Liver (tissue), 9 donors: Measurements from ENCODE around the gene VTN. TPM values are rescaled to one million over a fixed set of nuclear protein-coding genes. Genes with fewer than 3 reads are reported as not detected.

ENCODE experiments used
- DNase-seq: peaks from one replicate; pipeline ENCODE4 v3.0.0-alpha.2; 2017; ENCODE audit warnings: low spot score
- H3K27ac ChIP-seq, 2 donors: one replicate each; pipeline ENCODE4 v1.7.0; 2013; ENCODE audit warnings: inconsistent platforms in 2 of 2, low read length in 2 of 2, control low read depth in 1 of 2, low read depth in 1 of 2, mild to moderate bottlenecking in 1 of 2
- H3K27me3 ChIP-seq, 4 donors: one replicate each; pipeline versions ENCODE4 v1.6.1 to v1.7.0; 2013; ENCODE audit warnings: low read length in 3 of 4, inconsistent platforms in 1 of 4, mild to moderate bottlenecking in 1 of 4, moderate library complexity in 1 of 4; ENCODE audit not compliant: control insufficient read depth in 4 of 4, insufficient read depth in 4 of 4
- H3K36me3 ChIP-seq, 4 donors: one replicate each; pipeline versions ENCODE4 v1.6.1 to v1.7.0; 2013; ENCODE audit warnings: low read length in 3 of 4, mild to moderate bottlenecking in 3 of 4, low read depth in 1 of 4, moderate library complexity in 1 of 4; ENCODE audit not compliant: control insufficient read depth in 4 of 4, insufficient read depth in 3 of 4
- H3K4me1 ChIP-seq, 4 donors: one replicate each; pipeline versions ENCODE4 v1.6.1 to v1.7.0; 2013; ENCODE audit warnings: low read length in 3 of 4, mild to moderate bottlenecking in 3 of 4, moderate library complexity in 1 of 4; ENCODE audit not compliant: control insufficient read depth in 4 of 4, insufficient read depth in 4 of 4
- H3K4me3 ChIP-seq, 3 donors: one replicate each; pipeline versions ENCODE4 v1.6.1 to v1.7.0; 2013; ENCODE audit warnings: low read length in 3 of 3, control low read depth in 1 of 3, low read depth in 1 of 3, mild to moderate bottlenecking in 1 of 3
- H3K9ac ChIP-seq, 2 donors: one replicate each; pipeline ENCODE4 v1.7.0; 2013; ENCODE audit warnings: low read length in 2 of 2, mild to moderate bottlenecking in 2 of 2, moderate library complexity in 2 of 2, control low read depth in 1 of 2, low read depth in 1 of 2
- H3K9me3 ChIP-seq, 4 donors: one replicate each; pipeline versions ENCODE4 v1.6.1 to v1.7.0; 2013; ENCODE audit warnings: low read length in 3 of 4; ENCODE audit not compliant: control insufficient read depth in 4 of 4
- FOXA1 ChIP-seq: IDR thresholded peaks from 2 replicates; pipeline ENCODE4 v1.6.1; 2016; ENCODE audit warnings: antibody characterized with exemption
- FOXA2 ChIP-seq: IDR thresholded peaks from 2 replicates; pipeline ENCODE4 v1.6.1; 2016; ENCODE audit warnings: antibody characterized with exemption
- HNF4A ChIP-seq, 2 donors: conservative IDR thresholded peaks; 2 replicates each; pipeline ENCODE4 v1.6.1; 2016; ENCODE audit warnings: antibody characterized with exemption in 2 of 2, mild to moderate bottlenecking in 2 of 2
- JUND ChIP-seq, 2 donors: IDR thresholded peaks; 2 replicates each; pipeline ENCODE4 v1.6.1; 2016; ENCODE audit warnings: antibody characterized with exemption in 2 of 2
- NR2F2 ChIP-seq: IDR thresholded peaks from 2 replicates; pipeline ENCODE4 v1.6.1; 2016; ENCODE audit warnings: antibody characterized with exemption
- RAD21 ChIP-seq, 2 donors: IDR thresholded peaks; 2 replicates each; pipeline ENCODE4 v1.6.1; 2016; ENCODE audit warnings: antibody characterized with exemption in 2 of 2, mild to moderate bottlenecking in 2 of 2
- RXRA ChIP-seq, 2 donors: IDR thresholded peaks; 2 replicates each; pipeline ENCODE4 v1.6.1; 2017 to 2018; ENCODE audit warnings: antibody characterized with exemption in 2 of 2, mild to moderate bottlenecking in 1 of 2
- SP1 ChIP-seq: IDR thresholded peaks from 2 replicates; pipeline ENCODE4 v1.6.1; 2018; ENCODE audit warnings: antibody characterized with exemption, mild to moderate bottlenecking
- TAF1 ChIP-seq: conservative IDR thresholded peaks from 2 replicates; pipeline ENCODE4 v1.6.1; 2016; ENCODE audit warnings: antibody characterized with exemption, mild to moderate bottlenecking
- YY1 ChIP-seq: IDR thresholded peaks from 2 replicates; pipeline ENCODE4 v1.6.1; 2016; ENCODE audit warnings: antibody characterized with exemption, mild to moderate bottlenecking
- WGBS: extraction: QIAGEN DNeasy Blood & Tissue Kit; methylation state at CpG from one replicate; pipeline ENCODE4 v1.1.7; 2013; 5-methylcytosine and 5-hydroxymethylcytosine counted together
- polyA plus RNA-seq, 2 donors: library from polyadenylated mRNA; stranded (reverse) in 1 of 2; unstranded in 1 of 2; fragments of 200-250 nt in 1 of 2; fragments of >200 nt in 1 of 2; fragmentation: Nextera tagmentation in 1 of 2; extraction: Ambion mirVana in 1 of 2; gene quantifications; one replicate each; pipeline versions ENCODE4 v1.2.1 to v1.2.3, GENCODE V29; 2013 to 2015
- total RNA-seq, 2 donors: library from RNA; depleted of rRNA; stranded (reverse); fragments of >200 nt; gene quantifications; one replicate each; pipeline ENCODE4 v1.2.3, GENCODE V29; 2014
- TF ChIP-seq, protein P1 (sequence below): IDR thresholded peaks from 2 replicates; pipeline ENCODE4 v1.6.1; 2016; ENCODE audit warnings: antibody characterized with exemption
- TF ChIP-seq, protein P2 (sequence below): fragments of 150-350 bp; IDR thresholded peaks from 2 replicates; pipeline ENCODE4 v1.5.1; 2017; ENCODE audit warnings: improper control_type of control experiment, low read depth, low read length; ENCODE audit not compliant: missing input control
- TF ChIP-seq, protein P3 (sequence below): IDR thresholded peaks from 2 replicates; pipeline ENCODE4 v1.6.1; 2016; ENCODE audit warnings: antibody characterized with exemption
- TF ChIP-seq, protein P4 (sequence below): IDR thresholded peaks from 2 replicates; pipeline ENCODE4 v1.6.1; 2016; ENCODE audit warnings: antibody characterized with exemption
- donor health status: healthy.
- donor health status: healthy.
- donor health status: healthy.
- donor health status: healthy.
- donor health status: healthy.

VTN gene
- total and polyA plus RNA-seq, 4 donors, result 1,668 to 4,059 (median 3,520) TPM

DNA sequence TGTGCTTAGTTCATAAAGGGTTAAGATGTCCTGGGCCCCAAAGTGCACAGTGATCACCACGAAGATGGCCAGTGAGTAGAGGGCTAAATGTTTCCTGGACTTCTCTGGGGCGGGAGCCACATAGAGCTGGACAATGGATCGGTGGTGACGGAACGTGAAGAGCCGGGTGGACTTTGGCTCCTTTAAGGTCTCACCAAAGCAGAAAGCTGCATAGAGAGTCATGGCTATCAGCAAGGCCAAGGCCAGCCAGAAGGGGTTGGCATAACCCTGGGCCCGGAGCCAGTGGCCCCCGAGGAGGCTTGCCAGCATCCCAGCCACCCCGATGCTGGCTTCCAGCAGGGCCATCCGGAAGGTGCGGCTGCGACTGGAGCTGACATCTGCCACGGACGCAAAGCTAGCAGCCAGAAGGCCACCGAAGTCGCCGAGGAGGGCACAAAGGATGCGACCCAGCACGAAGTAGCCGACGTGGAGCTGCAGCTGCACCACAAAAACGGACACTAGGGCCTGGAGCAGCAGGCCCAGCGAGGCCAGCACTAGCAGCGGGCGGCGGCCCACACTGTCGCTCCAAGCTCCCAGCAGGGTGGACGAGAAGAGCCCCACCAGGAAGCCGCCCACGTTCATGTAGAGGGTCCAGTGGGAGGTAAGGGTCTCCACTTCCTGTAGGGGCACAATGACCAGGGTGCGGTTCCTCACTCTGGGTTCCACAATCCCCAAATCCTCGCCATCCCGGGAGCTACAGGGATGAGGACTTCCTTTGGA, 34.9 kb upstream of the VTN start (continued):
- TF ChIP-seq RXRA (IDR thresholded peaks at IDR 0.05), result peak; percentile 82 to 86

DNA sequence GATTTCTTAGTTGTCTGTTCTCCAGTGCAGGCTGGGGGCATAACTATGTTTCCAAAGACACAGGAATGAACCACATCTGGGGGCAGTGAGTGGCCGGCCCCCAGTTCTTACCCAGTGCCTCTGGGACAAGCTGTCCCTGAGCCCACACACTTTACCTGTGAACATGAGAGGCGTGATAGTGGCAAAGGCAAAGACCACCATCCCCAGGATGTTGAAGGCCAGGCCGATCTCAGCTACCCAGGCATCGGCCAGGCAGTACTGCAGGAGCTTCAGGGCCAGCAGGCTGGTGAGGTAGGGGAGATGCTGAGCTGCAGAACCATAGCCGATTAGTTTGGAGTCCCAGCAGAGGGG, 34.3 kb upstream of the VTN start:
- DNase-seq, result no peak
- 69% methylated on average over 5 of the region's 5 CpGs for WGBS
- H3K36me3 ChIP-seq, result peaks cover 1 to 31% (median 26%) of the 10 kb centered on the region in 4 donors
- peak overlapping the region; percentile 33 to 64 for H3K27ac ChIP-seq
- H3K27me3 ChIP-seq, result no peaks in the 10 kb centered on the region
- H3K4me3 ChIP-seq, result peak overlapping the region in 2 of 3 donors; percentile 72 to 80
- H3K4me1 ChIP-seq, result peaks cover 8 to 49% (median 34%) of the 10 kb centered on the region in 4 donors
- H3K9ac ChIP-seq, result peak overlapping the region in 1 of 2 donors; percentile 6
- TF ChIP-seq SP1 (no peak), RAD21 (IDR thresholded peaks at IDR 0.05) (no peak), JUND (IDR thresholded peaks at IDR 0.05) (no peak), NR2F2 (no peak), FOXA1 (no peak)
- H3K9me3 ChIP-seq, result no peaks in the 10 kb centered on the region

DNA sequence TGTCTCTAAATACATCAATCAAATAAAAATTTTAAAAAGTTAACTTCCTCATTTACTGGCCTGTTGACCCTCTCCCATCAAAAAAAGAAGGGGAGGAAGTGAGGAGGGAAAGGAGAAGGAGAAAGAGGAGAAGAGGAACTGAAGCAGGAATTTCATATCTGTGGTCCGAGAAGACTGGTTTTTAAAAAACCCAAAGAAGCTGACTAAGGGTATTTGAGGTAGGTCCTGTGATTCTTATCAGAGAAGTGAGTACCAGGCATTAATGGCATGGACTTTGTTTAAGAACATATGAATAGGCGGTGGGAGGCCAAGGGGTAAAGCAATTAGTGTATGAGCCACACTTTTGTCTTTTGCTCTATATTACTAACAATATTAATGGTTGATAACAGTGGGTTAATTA, 33.9 kb upstream of the VTN start:
- 80% methylated on average over 2 of the region's 2 CpGs for WGBS
- DNase-seq, result no peak
- Histone ChIP-seq H3K9ac (no peak overlapping the region), H3K27me3 (no peaks in the 10 kb centered on the region), H3K27ac (no peak overlapping the region), H3K36me3 (peaks cover 1 to 35% (median 30%) of the 10 kb centered on the region in 4 donors), H3K4me3 (peak overlapping the region in 1 of 3 donors; percentile 80), H3K4me1 (peaks cover 8 to 54% (median 38%) of the 10 kb centered on the region in 4 donors), H3K9me3 (no peaks in the 10 kb centered on the region)
- TF ChIP-seq FOXA2, result no peak
- TF ChIP-seq, protein P1, sequence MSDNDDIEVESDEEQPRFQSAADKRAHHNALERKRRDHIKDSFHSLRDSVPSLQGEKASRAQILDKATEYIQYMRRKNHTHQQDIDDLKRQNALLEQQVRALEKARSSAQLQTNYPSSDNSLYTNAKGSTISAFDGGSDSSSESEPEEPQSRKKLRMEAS, result no peak
- TF ChIP-seq, protein P2, sequence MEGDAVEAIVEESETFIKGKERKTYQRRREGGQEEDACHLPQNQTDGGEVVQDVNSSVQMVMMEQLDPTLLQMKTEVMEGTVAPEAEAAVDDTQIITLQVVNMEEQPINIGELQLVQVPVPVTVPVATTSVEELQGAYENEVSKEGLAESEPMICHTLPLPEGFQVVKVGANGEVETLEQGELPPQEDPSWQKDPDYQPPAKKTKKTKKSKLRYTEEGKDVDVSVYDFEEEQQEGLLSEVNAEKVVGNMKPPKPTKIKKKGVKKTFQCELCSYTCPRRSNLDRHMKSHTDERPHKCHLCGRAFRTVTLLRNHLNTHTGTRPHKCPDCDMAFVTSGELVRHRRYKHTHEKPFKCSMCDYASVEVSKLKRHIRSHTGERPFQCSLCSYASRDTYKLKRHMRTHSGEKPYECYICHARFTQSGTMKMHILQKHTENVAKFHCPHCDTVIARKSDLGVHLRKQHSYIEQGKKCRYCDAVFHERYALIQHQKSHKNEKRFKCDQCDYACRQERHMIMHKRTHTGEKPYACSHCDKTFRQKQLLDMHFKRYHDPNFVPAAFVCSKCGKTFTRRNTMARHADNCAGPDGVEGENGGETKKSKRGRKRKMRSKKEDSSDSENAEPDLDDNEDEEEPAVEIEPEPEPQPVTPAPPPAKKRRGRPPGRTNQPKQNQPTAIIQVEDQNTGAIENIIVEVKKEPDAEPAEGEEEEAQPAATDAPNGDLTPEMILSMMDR, result no peak
- TF ChIP-seq YY1, result no peak
- no peak for TF ChIP-seq HNF4A (conservative IDR thresholded peaks at IDR 0.05)
- TF ChIP-seq, protein P3, sequence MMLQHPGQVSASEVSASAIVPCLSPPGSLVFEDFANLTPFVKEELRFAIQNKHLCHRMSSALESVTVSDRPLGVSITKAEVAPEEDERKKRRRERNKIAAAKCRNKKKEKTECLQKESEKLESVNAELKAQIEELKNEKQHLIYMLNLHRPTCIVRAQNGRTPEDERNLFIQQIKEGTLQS, result no peak
- no peak for TF ChIP-seq TAF1
- TF ChIP-seq, protein P4, sequence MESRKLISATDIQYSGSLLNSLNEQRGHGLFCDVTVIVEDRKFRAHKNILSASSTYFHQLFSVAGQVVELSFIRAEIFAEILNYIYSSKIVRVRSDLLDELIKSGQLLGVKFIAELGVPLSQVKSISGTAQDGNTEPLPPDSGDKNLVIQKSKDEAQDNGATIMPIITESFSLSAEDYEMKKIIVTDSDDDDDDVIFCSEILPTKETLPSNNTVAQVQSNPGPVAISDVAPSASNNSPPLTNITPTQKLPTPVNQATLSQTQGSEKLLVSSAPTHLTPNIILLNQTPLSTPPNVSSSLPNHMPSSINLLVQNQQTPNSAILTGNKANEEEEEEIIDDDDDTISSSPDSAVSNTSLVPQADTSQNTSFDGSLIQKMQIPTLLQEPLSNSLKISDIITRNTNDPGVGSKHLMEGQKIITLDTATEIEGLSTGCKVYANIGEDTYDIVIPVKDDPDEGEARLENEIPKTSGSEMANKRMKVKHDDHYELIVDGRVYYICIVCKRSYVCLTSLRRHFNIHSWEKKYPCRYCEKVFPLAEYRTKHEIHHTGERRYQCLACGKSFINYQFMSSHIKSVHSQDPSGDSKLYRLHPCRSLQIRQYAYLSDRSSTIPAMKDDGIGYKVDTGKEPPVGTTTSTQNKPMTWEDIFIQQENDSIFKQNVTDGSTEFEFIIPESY, result no peak
- no peak for TF ChIP-seq JUND (IDR thresholded peaks at IDR 0.05)
